Keratinocyte (primary cell): ENCODE data around the gene INO80. TPM values are rescaled to one million over a fixed set of nuclear protein-coding genes. Genes with fewer than 3 reads are reported as not detected.
"Not testable (repeated sequence)": the region's sequence is repeated elsewhere in the genome, so short reads cannot be mapped to it uniquely, and the experiment has no call there.

Experiments used
- DNase-seq: peaks from one replicate; pipeline ENCODE4 v3.0.0-alpha.2; 2011; ENCODE audit warnings: low read depth, missing footprints, low spot score
- FAIRE-seq: peaks from 2 replicates; lab custom pipeline; 2011; peaks lifted over from hg19 to GRCh38; lab: Jason Lieb, UNC
- H2AFZ ChIP-seq: 2 replicates; pipeline ENCODE4 v1.6.0; 2012; ENCODE audit warnings: low read length, control low read depth, inconsistent platforms; ENCODE audit not compliant: control insufficient read depth
- H3K27ac ChIP-seq: 2 replicates; pipeline ENCODE4 v1.5.1; 2011; ENCODE audit warnings: low read length; ENCODE audit not compliant: control insufficient read depth, insufficient read depth
- H3K27me3 ChIP-seq: 3 replicates; pipeline ENCODE4 v1.6.0; 2011; ENCODE audit warnings: low read length; ENCODE audit not compliant: control insufficient read depth, insufficient read depth; ENCODE audit errors: extremely low read depth
- H3K36me3 ChIP-seq, 2 experiments: 2 replicates in 1 of 2; 3 replicates in 1 of 2; pipeline ENCODE4 v1.5.1; 2011; ENCODE audit warnings: low read length in 2 of 2, mild to moderate bottlenecking in 1 of 2; ENCODE audit not compliant: control insufficient read depth in 2 of 2, insufficient read depth in 2 of 2; ENCODE audit errors: extremely low read depth in 1 of 2
- H3K4me1 ChIP-seq: 3 replicates; pipeline ENCODE4 v1.5.1; 2011; ENCODE audit warnings: low read length; ENCODE audit not compliant: control insufficient read depth, insufficient read depth; ENCODE audit errors: extremely low read depth
- H3K4me2 ChIP-seq: 3 replicates; pipeline ENCODE4 v1.6.0; 2011; ENCODE audit warnings: low read depth, low read length; ENCODE audit not compliant: control insufficient read depth, insufficient read depth; ENCODE audit errors: extremely low read depth
- H3K4me3 ChIP-seq, 3 experiments: fragments of 200-600 bp in 1 of 3; sonication (generic) in 1 of 3; 2 replicates in 2 of 3; 3 replicates in 1 of 3; pipeline ENCODE4 v1.5.1; 2011 to 2016; ENCODE audit warnings: low read length in 3 of 3, mild to moderate bottlenecking in 3 of 3, control low read depth in 2 of 3, inconsistent platforms in 1 of 3, low read depth in 1 of 3, mixed read lengths in 1 of 3, mixed run types in 1 of 3, moderate library complexity in 1 of 3; ENCODE audit not compliant: control insufficient read depth in 2 of 3, insufficient read depth in 2 of 3; ENCODE audit errors: extremely low read depth in 1 of 3
- H3K79me2 ChIP-seq: 2 replicates; pipeline ENCODE4 v1.6.0; 2012; ENCODE audit warnings: low read length; ENCODE audit not compliant: control insufficient read depth, insufficient read depth
- H3K9ac ChIP-seq: 3 replicates; pipeline ENCODE4 v1.6.0; 2011; ENCODE audit warnings: low read length; ENCODE audit not compliant: control insufficient read depth, insufficient read depth; ENCODE audit errors: extremely low read depth
- H3K9me1 ChIP-seq: 3 replicates; pipeline ENCODE4 v1.6.0; 2011; ENCODE audit warnings: low read length; ENCODE audit not compliant: control insufficient read depth, insufficient read depth; ENCODE audit errors: extremely low read depth
- H3K9me3 ChIP-seq: 2 replicates; pipeline ENCODE4 v1.5.1; 2012; ENCODE audit warnings: low read depth, low read length; ENCODE audit not compliant: control insufficient read depth
- H4K20me1 ChIP-seq: 3 replicates; pipeline ENCODE4 v1.6.0; 2011; ENCODE audit warnings: low read length; ENCODE audit not compliant: control insufficient read depth, insufficient read depth; ENCODE audit errors: extremely low read depth
- EZH2 ChIP-seq: IDR thresholded peaks from one replicate; pipeline ENCODE4 v1.6.1; 2012; ENCODE audit warnings: inconsistent platforms, mild to moderate bottlenecking, low read length, moderate library complexity
- dilution Hi-C: fragments of 300-500 bp; cut with MboI; formaldehyde crosslinking; loops from one replicate; pipeline ENCODE4 v1.7.0; 2020; ENCODE audit warnings: low sequenced_read_pairs; ENCODE audit not compliant: extremely low pct_ligation_motif_present
- polyA plus RNA-seq, 5 experiments: library from polyadenylated mRNA; depleted of rRNA in 3 of 5; stranded (reverse) in 3 of 5; stranded (forward) in 1 of 5; unstranded in 1 of 5; fragments of >200 nt; gene quantifications; 1 replicate in 1 of 5; 2 replicates in 3 of 5; 3 replicates in 1 of 5; pipeline versions ENCODE4 v1.2.1 to v1.2.3, GENCODE V29; 2011 to 2012; ENCODE audit warnings: missing spikeins in 2 of 5, low read depth in 1 of 5, low replicate concordance in 1 of 5
- TF ChIP-seq, protein P1 (sequence below), 3 experiments: IDR thresholded peaks in 1 of 3; conservative IDR thresholded peaks in 1 of 3; optimal IDR thresholded peaks in 1 of 3; 2 replicates in 2 of 3; 3 replicates in 1 of 3; pipeline versions ENCODE3 to v1.5.1; 2011; ENCODE audit warnings: low read length in 3 of 3, mild to moderate bottlenecking in 3 of 3, moderate library complexity in 2 of 3, control low read depth in 1 of 3, inconsistent platforms in 1 of 3; ENCODE audit not compliant: insufficient read depth in 2 of 3; ENCODE audit errors: extremely low read depth in 1 of 3

Gene INO80
- polyA plus RNA-seq, 1 donor (not counting 4 experiments of a cell fraction or from before 2014, with no cell fraction given): 10.3 TPM

- H3K4me2 ChIP-seq: no peak overlapping the region
- no peaks in the 10 kb centered on the region for H3K9me3 ChIP-seq
- no peaks in the 10 kb centered on the region for H4K20me1 ChIP-seq
- no peaks in the 10 kb centered on the region for H3K27me3 ChIP-seq
- FAIRE-seq (no peak), DNase-seq (no peak)
- H3K27ac ChIP-seq: no peak overlapping the region
- no peak overlapping the region for H2AFZ ChIP-seq
- H3K9ac ChIP-seq: no peak overlapping the region
- dilution Hi-C loops: no loop called here
- H3K4me3 ChIP-seq: no peak overlapping the region
- TF ChIP-seq EZH2: no peak
- TF ChIP-seq, protein P1, sequence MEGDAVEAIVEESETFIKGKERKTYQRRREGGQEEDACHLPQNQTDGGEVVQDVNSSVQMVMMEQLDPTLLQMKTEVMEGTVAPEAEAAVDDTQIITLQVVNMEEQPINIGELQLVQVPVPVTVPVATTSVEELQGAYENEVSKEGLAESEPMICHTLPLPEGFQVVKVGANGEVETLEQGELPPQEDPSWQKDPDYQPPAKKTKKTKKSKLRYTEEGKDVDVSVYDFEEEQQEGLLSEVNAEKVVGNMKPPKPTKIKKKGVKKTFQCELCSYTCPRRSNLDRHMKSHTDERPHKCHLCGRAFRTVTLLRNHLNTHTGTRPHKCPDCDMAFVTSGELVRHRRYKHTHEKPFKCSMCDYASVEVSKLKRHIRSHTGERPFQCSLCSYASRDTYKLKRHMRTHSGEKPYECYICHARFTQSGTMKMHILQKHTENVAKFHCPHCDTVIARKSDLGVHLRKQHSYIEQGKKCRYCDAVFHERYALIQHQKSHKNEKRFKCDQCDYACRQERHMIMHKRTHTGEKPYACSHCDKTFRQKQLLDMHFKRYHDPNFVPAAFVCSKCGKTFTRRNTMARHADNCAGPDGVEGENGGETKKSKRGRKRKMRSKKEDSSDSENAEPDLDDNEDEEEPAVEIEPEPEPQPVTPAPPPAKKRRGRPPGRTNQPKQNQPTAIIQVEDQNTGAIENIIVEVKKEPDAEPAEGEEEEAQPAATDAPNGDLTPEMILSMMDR (optimal IDR thresholded peaks at IDR 0.05 in 1 of 3, IDR thresholded peaks at IDR 0.05 in 1 of 3, conservative IDR thresholded peaks at IDR 0.05 in 1 of 3; ENCODE audit: extremely low read depth in 1 of 3, insufficient read depth in 2 of 3, low read length in 3 of 3): no peak
- H3K4me1 ChIP-seq: no peaks in the 10 kb centered on the region
- no peaks in the 10 kb centered on the region for H3K9me1 ChIP-seq
- peaks cover 18 to 37% of the 10 kb centered on the region in 2 experiments for H3K36me3 ChIP-seq
- H3K79me2 ChIP-seq: peaks cover 1% of the 10 kb centered on the region
Measured at GRCh38 chr15:41080144-41080543, 35.9 kb downstream of the INO80 start.

- DNase-seq: no peak
- Histone ChIP-seq H3K4me3 (no peak overlapping the region), H3K36me3 (peaks cover 19 to 36% of the 10 kb centered on the region in 2 experiments), H3K9ac (no peak overlapping the region), H2AFZ (no peak overlapping the region), H3K27me3 (no peaks in the 10 kb centered on the region), H4K20me1 (no peaks in the 10 kb centered on the region), H3K27ac (no peak overlapping the region), H3K79me2 (peaks cover 1% of the 10 kb centered on the region), H3K4me1 (no peaks in the 10 kb centered on the region), H3K9me1 (no peaks in the 10 kb centered on the region), H3K9me3 (no peaks in the 10 kb centered on the region), H3K4me2 (no peak overlapping the region)
- TF ChIP-seq EZH2: no peak
- TF ChIP-seq, protein P1 (optimal IDR thresholded peaks at IDR 0.05 in 1 of 3, IDR thresholded peaks at IDR 0.05 in 1 of 3, conservative IDR thresholded peaks at IDR 0.05 in 1 of 3; ENCODE audit: extremely low read depth in 1 of 3, insufficient read depth in 2 of 3, low read length in 3 of 3): no peak
- dilution Hi-C loops: loop anchor here (5.0 kb wide), 1 partner anchor 42 kb away; no protein-coding TSS in a partner anchor
- no peak for FAIRE-seq
Measured at GRCh38 chr15:41079717-41080116, 36.4 kb downstream of the INO80 start.

- dilution Hi-C loops: loop anchor here (5.0 kb wide), 1 partner anchor 42 kb away; no protein-coding TSS in a partner anchor
Measured at GRCh38 chr15:41078879-41079278, 37.2 kb downstream of the INO80 start.

More at GRCh38 chr15:41078879-41079278, 37.2 kb downstream of the INO80 start:
- not testable (repeated sequence) for H3K9me1 ChIP-seq, H3K4me2 ChIP-seq, H3K4me1 ChIP-seq, DNase-seq, H3K27me3 ChIP-seq, H3K9ac ChIP-seq, H3K4me3 ChIP-seq, H4K20me1 ChIP-seq, H3K79me2 ChIP-seq, FAIRE-seq, H3K9me3 ChIP-seq, H3K27ac ChIP-seq, H2AFZ ChIP-seq
- H3K36me3 ChIP-seq: peaks cover 19 to 39% of the 10 kb centered on the region in 2 experiments
